ENCODE measurements around the gene ADGRA1. TPM values are rescaled to one million over a fixed set of nuclear protein-coding genes. Genes with fewer than 3 reads are reported as not detected.

ADGRA1 gene
- total and polyA plus RNA-seq, 2 donors (not counting 3 experiments of a cell fraction or from before 2014, with no cell fraction given): not detected

DNA sequence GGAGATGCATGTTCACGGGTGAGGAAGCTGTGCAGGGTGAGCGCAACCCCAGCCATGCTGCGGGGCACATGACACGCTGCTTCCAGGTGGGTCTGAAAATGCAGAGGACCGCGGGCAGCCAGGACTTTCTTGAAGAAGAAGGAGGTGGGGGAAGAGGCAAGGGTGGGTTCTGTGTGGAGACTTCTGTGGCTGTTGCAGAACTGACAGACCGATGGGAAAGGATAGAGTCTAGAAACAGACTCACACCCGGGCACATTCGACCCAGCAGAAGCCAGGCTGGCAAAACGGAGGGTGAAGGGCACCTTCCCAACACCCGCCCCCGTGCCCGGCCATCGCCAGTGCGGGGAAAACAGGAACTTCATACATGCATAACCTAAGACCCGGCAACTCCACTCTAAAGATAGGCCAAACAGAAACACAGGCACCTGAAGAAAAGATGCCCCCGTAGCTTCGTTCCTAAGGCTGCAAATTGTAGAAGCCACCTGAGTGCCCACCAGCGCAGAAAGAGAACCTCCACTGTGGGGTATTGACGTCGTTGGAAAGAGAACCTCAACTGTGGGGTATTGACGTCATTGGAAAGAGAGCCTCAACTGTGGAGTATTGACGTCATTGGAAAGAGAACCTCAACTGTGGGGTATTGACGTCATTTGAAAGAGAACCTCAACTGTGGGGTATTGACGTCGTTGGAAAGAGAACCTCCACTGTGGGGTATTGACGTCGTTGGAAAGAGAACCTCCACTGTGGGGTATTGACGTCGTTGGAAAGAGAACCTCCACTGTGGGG lies 67.5 kb downstream of the ADGRA1 start:
- TF ChIP-seq GATA2 (IDR thresholded peaks at IDR 0.05; ENCODE audit: insufficient read depth, insufficient read length, low read depth, low read length) (no peak), POLR2A (IDR thresholded peaks at IDR 0.05; ENCODE audit: low read depth, low read length) (no peak), MYC (IDR thresholded peaks at IDR 0.05; ENCODE audit: low read depth, low read length) (no peak), POLR2AphosphoS5 (IDR thresholded peaks at IDR 0.05; ENCODE audit: insufficient read depth, low read depth, low read length) (no peak), JUN (IDR thresholded peaks at IDR 0.05; ENCODE audit: borderline replicate concordance, insufficient read depth, insufficient read length, low read depth) (no peak), FOS (IDR thresholded peaks at IDR 0.05; ENCODE audit: borderline replicate concordance, insufficient read depth, low read length) (no peak), EZH2 (IDR thresholded peaks at IDR 0.05; ENCODE audit: borderline replicate concordance, low read depth, low read length, severe bottlenecking) (no peak)
- TF ChIP-seq, protein P1, sequence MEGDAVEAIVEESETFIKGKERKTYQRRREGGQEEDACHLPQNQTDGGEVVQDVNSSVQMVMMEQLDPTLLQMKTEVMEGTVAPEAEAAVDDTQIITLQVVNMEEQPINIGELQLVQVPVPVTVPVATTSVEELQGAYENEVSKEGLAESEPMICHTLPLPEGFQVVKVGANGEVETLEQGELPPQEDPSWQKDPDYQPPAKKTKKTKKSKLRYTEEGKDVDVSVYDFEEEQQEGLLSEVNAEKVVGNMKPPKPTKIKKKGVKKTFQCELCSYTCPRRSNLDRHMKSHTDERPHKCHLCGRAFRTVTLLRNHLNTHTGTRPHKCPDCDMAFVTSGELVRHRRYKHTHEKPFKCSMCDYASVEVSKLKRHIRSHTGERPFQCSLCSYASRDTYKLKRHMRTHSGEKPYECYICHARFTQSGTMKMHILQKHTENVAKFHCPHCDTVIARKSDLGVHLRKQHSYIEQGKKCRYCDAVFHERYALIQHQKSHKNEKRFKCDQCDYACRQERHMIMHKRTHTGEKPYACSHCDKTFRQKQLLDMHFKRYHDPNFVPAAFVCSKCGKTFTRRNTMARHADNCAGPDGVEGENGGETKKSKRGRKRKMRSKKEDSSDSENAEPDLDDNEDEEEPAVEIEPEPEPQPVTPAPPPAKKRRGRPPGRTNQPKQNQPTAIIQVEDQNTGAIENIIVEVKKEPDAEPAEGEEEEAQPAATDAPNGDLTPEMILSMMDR (IDR thresholded peaks at IDR 0.05; ENCODE audit: extremely low read depth in 1 of 2, insufficient read depth in 1 of 2, low read depth in 1 of 2, low read length in 2 of 2): no peak
- TF ChIP-seq, protein P2, sequence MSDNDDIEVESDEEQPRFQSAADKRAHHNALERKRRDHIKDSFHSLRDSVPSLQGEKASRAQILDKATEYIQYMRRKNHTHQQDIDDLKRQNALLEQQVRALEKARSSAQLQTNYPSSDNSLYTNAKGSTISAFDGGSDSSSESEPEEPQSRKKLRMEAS (IDR thresholded peaks at IDR 0.05; ENCODE audit: insufficient read depth, insufficient read length): no peak
- no peaks in the 10 kb centered on the region for H3K36me3 ChIP-seq (ENCODE audit: control insufficient read depth in 2 of 2, extremely low read depth in 1 of 2, insufficient read depth in 2 of 2, low read length in 2 of 2)
- no peaks in the 10 kb centered on the region for H3K27me3 ChIP-seq (ENCODE audit: control insufficient read depth in 2 of 2, insufficient read depth in 2 of 2, low read length in 2 of 2)
- no peaks in the 10 kb centered on the region for H3K9me3 ChIP-seq (replicated peaks; ENCODE audit: control insufficient read depth, insufficient read depth, low read length)
- H4K20me1 ChIP-seq (replicated peaks; ENCODE audit: control insufficient read depth, extremely low read depth, insufficient read depth, low read length): no peaks in the 10 kb centered on the region
- no peak overlapping the region for H2AFZ ChIP-seq (ENCODE audit: low read depth, low read length)
- no peaks in the 10 kb centered on the region for H3K79me2 ChIP-seq (ENCODE audit: control insufficient read depth, insufficient read depth, low read length)
- H3K9me1 ChIP-seq (replicated peaks; ENCODE audit: control insufficient read depth, extremely low read depth, insufficient read depth, low read length): no peaks in the 10 kb centered on the region
- no peaks in the 10 kb centered on the region for H3K4me1 ChIP-seq (ENCODE audit: control insufficient read depth, extremely low read depth, insufficient read depth, low read length)
- ChIA-PET POLR2A (no interaction called here), CTCF (no interaction called here)
- DNase-seq (ENCODE audit: low read depth, low spot score) (no peak), FAIRE-seq (no peak)
- H3K27ac ChIP-seq (ENCODE audit: insufficient read depth, low read depth, low read length): no peak overlapping the region
- H3K4me3 ChIP-seq (replicated peaks in 1 of 3; ENCODE audit: insufficient read depth in 1 of 3, low read depth in 1 of 3, low read length in 3 of 3): no peak overlapping the region
- no peak overlapping the region for H3K4me2 ChIP-seq (ENCODE audit: insufficient read depth, low read length)
- intact Hi-C loops (cut with micrococcal nuclease): no loop called here
- dilution Hi-C loops (cut with MboI; ENCODE audit: extremely low pct_ligation_motif_present, low sequenced_read_pairs): no loop called here
- no TSS peak for BruUV-seq (replicated peaks)
- H3K9ac ChIP-seq (replicated peaks; ENCODE audit: extremely low read depth, insufficient read depth, low read length): no peak overlapping the region
